Skeletal muscle tissue (tissue), 4 donors: ENCODE results near the gene NNMT. TPM values are rescaled to one million over a fixed set of nuclear protein-coding genes. Genes with fewer than 3 reads are reported as not detected.

Experiments used
- H3K27ac ChIP-seq: one replicate; pipeline ENCODE4 v1.7.0; 2013; ENCODE audit warnings: mild to moderate bottlenecking, low read depth, low read length, inconsistent platforms
- H3K27me3 ChIP-seq, 3 donors: one replicate each; pipeline ENCODE4 v1.7.0; 2013; ENCODE audit warnings: low read length in 3 of 3; ENCODE audit not compliant: control insufficient read depth in 3 of 3, insufficient read depth in 3 of 3
- H3K36me3 ChIP-seq, 3 donors: one replicate each; pipeline ENCODE4 v1.7.0; 2013; ENCODE audit warnings: low read length in 3 of 3; ENCODE audit not compliant: control insufficient read depth in 3 of 3, insufficient read depth in 3 of 3
- H3K4me1 ChIP-seq, 3 donors: one replicate each; pipeline ENCODE4 v1.7.0; 2013; ENCODE audit warnings: low read length in 3 of 3, mild to moderate bottlenecking in 3 of 3; ENCODE audit not compliant: control insufficient read depth in 3 of 3, insufficient read depth in 3 of 3
- H3K4me3 ChIP-seq, 3 donors: one replicate each; pipeline ENCODE4 v1.7.0; 2013; ENCODE audit warnings: low read length in 3 of 3
- H3K9ac ChIP-seq, 3 donors: one replicate each; pipeline ENCODE4 v1.7.0; 2013; ENCODE audit warnings: low read length in 3 of 3, mild to moderate bottlenecking in 3 of 3, moderate library complexity in 2 of 3, low read depth in 1 of 3
- H3K9me3 ChIP-seq, 3 donors: one replicate each; pipeline ENCODE4 v1.7.0; 2013; ENCODE audit warnings: low read length in 3 of 3; ENCODE audit not compliant: control insufficient read depth in 3 of 3
- total RNA-seq: library from RNA; depleted of rRNA; stranded (reverse); fragments of >200 nt; gene quantifications from one replicate; pipeline ENCODE4 v1.2.3, GENCODE V29; 2014
- donor health status: Osteomylitis.

Gene NNMT
- total RNA-seq, 1 donor from 2014 or later: 87.2 TPM

DNA sequence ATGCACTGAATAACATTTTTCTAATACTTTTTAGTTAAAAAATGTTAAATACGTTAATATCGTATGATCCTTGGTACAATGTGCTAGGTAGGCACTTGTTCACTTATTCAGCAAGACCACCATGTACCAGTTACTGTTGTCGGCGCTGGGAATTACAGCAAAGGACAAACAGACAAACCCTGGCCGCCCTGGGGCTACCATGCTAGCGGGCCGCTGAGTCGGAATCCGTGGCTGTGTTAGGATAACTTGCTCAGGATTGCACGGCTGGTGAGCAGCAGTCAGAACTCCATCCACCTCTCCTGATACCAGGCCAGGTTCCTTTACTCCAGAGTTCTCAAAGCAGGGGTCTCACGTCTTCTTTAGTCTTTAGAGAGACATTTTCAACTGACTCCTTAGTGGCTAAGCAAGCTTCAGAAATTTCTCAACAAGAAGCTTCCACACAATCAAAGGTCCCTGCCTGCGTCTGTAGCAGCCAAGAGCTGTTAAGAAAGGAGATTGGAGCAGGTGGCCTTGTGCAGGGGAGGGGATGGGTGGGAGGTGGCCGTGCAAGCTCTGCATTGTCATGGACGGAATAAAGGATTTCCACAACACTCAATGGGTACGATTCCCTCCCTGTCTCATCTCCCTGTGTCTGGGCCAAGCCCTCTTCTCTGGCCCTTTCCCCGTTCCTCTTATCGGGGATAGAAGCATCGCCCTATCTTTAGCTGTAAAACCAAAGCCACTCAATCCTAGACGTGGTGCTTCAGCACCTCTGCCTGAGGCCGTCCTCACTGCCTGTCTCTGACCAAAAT lies 39.8 kb upstream of the NNMT start:
- peaks cover 44 to 80% (median 71%) of the 10 kb centered on the region in 3 donors for H3K4me1 ChIP-seq

GRCh38 chr11:114256967-114257286 lies 39.3 kb upstream of the NNMT start:
- no peaks in the 10 kb centered on the region for H3K9me3 ChIP-seq
- H3K36me3 ChIP-seq: peaks cover 2 to 14% (median 11%) of the 10 kb centered on the region in 3 donors
- H3K4me1 ChIP-seq: peaks cover 43 to 74% (median 66%) of the 10 kb centered on the region in 3 donors
- H3K27me3 ChIP-seq: no peaks in the 10 kb centered on the region
- H3K27ac ChIP-seq: peak overlapping the region; percentile 90
- H3K4me3 ChIP-seq: peak overlapping the region in 1 of 3 donors; percentile 29
- peak overlapping the region in 2 of 3 donors; percentile 66 to 85 for H3K9ac ChIP-seq

More for the DNA sequence above, 39.8 kb upstream of the NNMT start:
- H3K27me3 ChIP-seq: no peaks in the 10 kb centered on the region
- H3K9me3 ChIP-seq: no peaks in the 10 kb centered on the region
- peak overlapping the region in 2 of 3 donors; percentile 66 to 85 for H3K9ac ChIP-seq
- peak overlapping the region in 1 of 3 donors; percentile 29 for H3K4me3 ChIP-seq
- H3K27ac ChIP-seq: peak overlapping the region; percentile 90
- H3K36me3 ChIP-seq: peaks cover 7 to 19% (median 16%) of the 10 kb centered on the region in 3 donors

GRCh38 chr11:114257621-114258558 lies 38.3 kb upstream of the NNMT start:
- Histone ChIP-seq H3K4me1 (peaks cover 38 to 70% (median 68%) of the 10 kb centered on the region in 3 donors), H3K9me3 (no peaks in the 10 kb centered on the region), H3K27me3 (no peaks in the 10 kb centered on the region), H3K36me3 (peaks cover 2 to 8% (median 6%) of the 10 kb centered on the region in 3 donors), H3K4me3 (peak overlapping the region in 2 of 3 donors; percentile 1 to 63), H3K9ac (peak overlapping the region; percentile 65 to 85 (median 66)), H3K27ac (peak overlapping the region; percentile 90)

DNA sequence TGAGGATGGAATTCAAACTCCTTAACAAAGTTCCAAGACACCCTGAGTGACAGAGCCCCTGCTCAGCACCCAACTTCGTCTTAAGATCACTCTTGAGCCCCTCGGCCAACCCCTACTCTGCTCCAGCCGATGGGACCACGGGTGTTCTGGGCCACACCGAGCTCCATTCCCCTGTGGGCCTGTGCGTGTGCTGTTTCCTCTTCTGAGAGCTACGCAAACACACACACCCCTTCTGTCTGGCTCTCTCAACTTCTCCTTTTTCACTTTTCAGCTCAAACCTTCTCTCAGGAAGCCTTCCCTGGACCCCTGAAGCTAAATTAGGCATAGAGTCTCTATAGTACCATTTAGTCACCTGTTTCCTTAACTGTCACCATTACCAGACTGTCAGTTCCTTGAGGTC lies 37.5 kb upstream of the NNMT start:
- peak overlapping the region; percentile 90 for H3K27ac ChIP-seq
- H3K36me3 ChIP-seq: peaks cover 0 to 2% (median 1%) of the 10 kb centered on the region in 3 donors
- H3K4me3 ChIP-seq: peak overlapping the region in 2 of 3 donors; percentile 0 to 1
- H3K27me3 ChIP-seq: no peaks in the 10 kb centered on the region
- no peaks in the 10 kb centered on the region for H3K9me3 ChIP-seq
- H3K4me1 ChIP-seq: peaks cover 38 to 63% (median 62%) of the 10 kb centered on the region in 3 donors
- peak overlapping the region; percentile 65 to 85 (median 66) for H3K9ac ChIP-seq

DNA sequence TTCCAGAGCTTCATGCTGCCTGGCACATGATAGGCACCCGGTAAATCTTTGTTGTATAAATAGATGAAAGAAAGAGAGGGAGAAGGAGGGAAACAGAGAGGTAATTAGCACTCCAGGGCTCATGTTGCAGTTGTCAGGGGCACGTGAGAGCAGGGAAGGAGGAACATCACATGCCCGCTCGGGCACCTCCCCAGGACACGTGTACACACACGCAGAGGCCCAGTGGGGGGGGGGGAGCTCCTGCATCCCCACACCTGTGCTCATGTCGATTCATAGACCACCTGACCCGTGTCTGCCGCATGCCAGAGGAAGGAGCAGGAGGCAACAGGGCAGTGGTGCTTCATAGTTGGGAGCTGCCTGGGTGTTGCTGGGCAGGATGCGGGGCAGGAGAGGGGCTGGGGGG lies 37.1 kb upstream of the NNMT start:
- Histone ChIP-seq H3K9ac (peak overlapping the region in 2 of 3 donors; percentile 66 to 85), H3K27ac (peak overlapping the region; percentile 90), H3K4me3 (no peak overlapping the region), H3K9me3 (no peaks in the 10 kb centered on the region), H3K27me3 (no peaks in the 10 kb centered on the region), H3K36me3 (no peaks in the 10 kb centered on the region), H3K4me1 (peaks cover 38 to 61% (median 60%) of the 10 kb centered on the region in 3 donors)

GRCh38 chr11:114259551-114259983 lies 36.6 kb upstream of the NNMT start:
- no peaks in the 10 kb centered on the region for H3K9me3 ChIP-seq
- no peak overlapping the region for H3K4me3 ChIP-seq
- H3K4me1 ChIP-seq: peaks cover 38 to 58% (median 58%) of the 10 kb centered on the region in 3 donors
- H3K27ac ChIP-seq: peak overlapping the region; percentile 90
- peak overlapping the region in 2 of 3 donors; percentile 33 to 75 for H3K9ac ChIP-seq
- no peaks in the 10 kb centered on the region for H3K36me3 ChIP-seq
- no peaks in the 10 kb centered on the region for H3K27me3 ChIP-seq

DNA sequence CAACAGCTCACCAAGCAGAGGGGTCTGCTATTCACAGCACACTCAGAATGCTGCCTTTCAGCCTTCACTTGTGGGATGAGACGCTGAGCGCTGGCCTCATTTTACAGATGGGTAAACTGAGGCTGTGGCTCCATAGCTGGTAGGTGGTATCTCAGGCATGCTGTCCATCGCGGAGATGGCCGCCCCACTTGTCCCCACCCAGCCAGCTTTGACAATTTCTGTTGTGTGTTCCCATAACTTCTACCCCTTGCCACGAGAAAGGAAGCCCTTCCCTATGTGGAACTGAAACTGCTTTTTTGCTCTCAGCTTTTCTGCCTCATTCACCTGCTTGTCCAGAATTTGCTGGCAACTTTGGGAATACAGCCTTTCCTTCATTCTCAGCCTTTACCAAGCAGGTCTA lies 36.1 kb upstream of the NNMT start:
- Histone ChIP-seq H3K27me3 (no peaks in the 10 kb centered on the region), H3K36me3 (no peaks in the 10 kb centered on the region), H3K4me3 (no peak overlapping the region), H3K27ac (peak overlapping the region; percentile 90), H3K9ac (peak overlapping the region in 1 of 3 donors; percentile 75), H3K9me3 (no peaks in the 10 kb centered on the region), H3K4me1 (peaks cover 38 to 56% (median 55%) of the 10 kb centered on the region in 3 donors)

- Histone ChIP-seq H3K9ac (peak overlapping the region in 2 of 3 donors; percentile 52 to 75), H3K4me1 (peaks cover 38 to 56% (median 53%) of the 10 kb centered on the region in 3 donors), H3K4me3 (peak overlapping the region in 2 of 3 donors; percentile 17 to 27), H3K9me3 (no peaks in the 10 kb centered on the region), H3K36me3 (no peaks in the 10 kb centered on the region), H3K27me3 (no peaks in the 10 kb centered on the region), H3K27ac (peak overlapping the region; percentile 90)
These were observed 35.7 kb upstream of the NNMT start for GRCh38 chr11:114260483-114260882.

DNA sequence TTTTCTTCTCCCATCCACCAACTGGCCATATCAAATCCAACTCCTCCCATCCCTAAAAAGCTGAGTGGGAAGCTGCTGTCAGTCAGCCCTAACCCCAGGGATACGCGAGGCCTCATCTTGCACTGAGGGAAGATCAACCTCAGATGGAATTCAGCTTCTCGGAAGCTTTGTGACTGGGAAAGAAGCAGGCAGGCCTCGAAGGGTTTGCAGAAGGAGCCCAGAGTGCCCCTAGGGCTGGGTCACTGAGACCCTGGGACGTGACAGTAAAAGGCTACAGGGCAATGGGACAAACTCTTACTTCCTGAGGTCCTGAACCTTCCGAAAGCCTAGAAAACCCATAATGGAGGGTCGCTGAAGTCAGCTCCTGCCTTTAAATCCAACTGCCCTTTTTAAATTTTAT lies 34.4 kb upstream of the NNMT start:
- H3K4me1 ChIP-seq: peaks cover 32 to 48% (median 42%) of the 10 kb centered on the region in 3 donors
- peak overlapping the region in 1 of 3 donors; percentile 8 for H3K9ac ChIP-seq
- no peaks in the 10 kb centered on the region for H3K9me3 ChIP-seq
- H3K4me3 ChIP-seq: no peak overlapping the region
- H3K27ac ChIP-seq: no peak overlapping the region
- no peaks in the 10 kb centered on the region for H3K27me3 ChIP-seq
- H3K36me3 ChIP-seq: no peaks in the 10 kb centered on the region
